OCI-LY7 (cell line): ENCODE data around the gene CEP70.

Source experiments
- CTCF ChIP-seq: fragments of 200-600 bp; sonication (generic); conservative IDR thresholded peaks from 2 replicates; pipeline ENCODE4 v1.5.1; 2014; ENCODE audit warnings: mild to moderate bottlenecking, antibody characterized with exemption, low read length, moderate library complexity, mixed read lengths
- EZH2phosphoT487 ChIP-seq: fragments of 200-600 bp; sonication (generic); IDR thresholded peaks from 2 replicates; pipeline ENCODE4 v1.6.1; 2018; ENCODE audit warnings: low read depth, borderline replicate concordance, mild to moderate bottlenecking, mixed run types, antibody characterized with exemption, low read length, moderate library complexity, mixed read lengths

GRCh38 chr3:138450181-138450580 lies 143.9 kb downstream of the CEP70 start:
- TF ChIP-seq CTCF (no peak), EZH2phosphoT487 (no peak)
